Type B pancreatic cell (in vitro differentiated cells): ENCODE measurements around the gene MTMR6. TPM values are rescaled to one million over a fixed set of nuclear protein-coding genes. Genes with fewer than 3 reads are reported as not detected.
A peak's percentile ranks its signal among the peaks of the same experiment; 100 is the strongest.

Experiments
- DNase-seq: peaks from one replicate; pipeline ENCODE4 v3.0.0; 2021; ENCODE audit warnings: mixed read lengths; ENCODE audit not compliant: unreplicated experiment; ENCODE audit errors: extremely low spot score
- H3K27ac Mint-ChIP-seq: 2 replicates; pipeline ENCODE4 v1.8.0; 2021; ENCODE audit warnings: mild to moderate bottlenecking, mixed read lengths
- H3K27me3 Mint-ChIP-seq: 2 replicates; pipeline ENCODE4 v1.8.0; 2021; ENCODE audit warnings: mixed read lengths
- H3K36me3 Mint-ChIP-seq: 2 replicates; pipeline ENCODE4 v1.8.0; 2021; ENCODE audit warnings: mixed read lengths
- H3K4me1 Mint-ChIP-seq: one replicate; pipeline ENCODE4 v1.8.0; 2021; ENCODE audit warnings: mixed read lengths; ENCODE audit not compliant: unreplicated experiment
- H3K4me3 Mint-ChIP-seq: 2 replicates; pipeline ENCODE4 v1.8.0; 2021; ENCODE audit warnings: mild to moderate bottlenecking, mixed read lengths
- H3K9me3 Mint-ChIP-seq: 2 replicates; pipeline ENCODE4 v1.8.0; 2021; ENCODE audit warnings: mixed read lengths
- total RNA-seq: library from RNA; stranded (reverse); gene quantifications from 2 replicates; pipeline ENCODE4 v1.2.1, GENCODE V29; 2021; ENCODE audit warnings: low replicate concordance
- TF ChIP-seq, protein P1 (sequence below): fragments of 200-600 bp; sonication (generic); conservative IDR thresholded peaks from 2 replicates; pipeline ENCODE4 v1.5.0; 2021; ENCODE audit warnings: antibody characterized with exemption, mild to moderate bottlenecking

Gene MTMR6
- total RNA-seq, 1 donor from 2014 or later, result 11.4 TPM

DNA sequence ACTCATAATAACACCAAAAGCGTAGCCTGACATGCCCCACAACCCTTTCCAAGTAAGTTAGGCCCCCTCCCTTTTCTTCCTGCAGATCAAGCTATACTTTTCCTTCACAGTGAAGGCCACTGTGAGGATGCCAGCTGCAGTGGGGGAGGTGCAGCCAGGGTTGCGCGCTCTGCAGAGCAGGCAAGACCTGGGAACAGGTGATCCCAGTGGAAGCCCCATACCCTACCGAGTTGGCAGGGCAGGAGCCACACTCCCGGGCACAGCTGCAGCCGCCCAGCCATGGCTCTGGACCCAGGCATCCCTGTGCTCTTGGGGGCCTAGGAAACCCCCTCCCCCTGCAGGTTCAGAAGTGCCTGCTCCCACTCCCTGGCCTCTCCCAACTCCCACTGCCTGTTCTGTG lies 18.7 kb downstream of the MTMR6 start:
- H3K9me3 Mint-ChIP-seq, result no peaks in the 10 kb centered on the region
- H3K27me3 Mint-ChIP-seq, result no peaks in the 10 kb centered on the region
- H3K4me1 Mint-ChIP-seq, result no peaks in the 10 kb centered on the region
- H3K4me3 Mint-ChIP-seq, result no peak overlapping the region
- no peak for DNase-seq
- TF ChIP-seq, protein P1, sequence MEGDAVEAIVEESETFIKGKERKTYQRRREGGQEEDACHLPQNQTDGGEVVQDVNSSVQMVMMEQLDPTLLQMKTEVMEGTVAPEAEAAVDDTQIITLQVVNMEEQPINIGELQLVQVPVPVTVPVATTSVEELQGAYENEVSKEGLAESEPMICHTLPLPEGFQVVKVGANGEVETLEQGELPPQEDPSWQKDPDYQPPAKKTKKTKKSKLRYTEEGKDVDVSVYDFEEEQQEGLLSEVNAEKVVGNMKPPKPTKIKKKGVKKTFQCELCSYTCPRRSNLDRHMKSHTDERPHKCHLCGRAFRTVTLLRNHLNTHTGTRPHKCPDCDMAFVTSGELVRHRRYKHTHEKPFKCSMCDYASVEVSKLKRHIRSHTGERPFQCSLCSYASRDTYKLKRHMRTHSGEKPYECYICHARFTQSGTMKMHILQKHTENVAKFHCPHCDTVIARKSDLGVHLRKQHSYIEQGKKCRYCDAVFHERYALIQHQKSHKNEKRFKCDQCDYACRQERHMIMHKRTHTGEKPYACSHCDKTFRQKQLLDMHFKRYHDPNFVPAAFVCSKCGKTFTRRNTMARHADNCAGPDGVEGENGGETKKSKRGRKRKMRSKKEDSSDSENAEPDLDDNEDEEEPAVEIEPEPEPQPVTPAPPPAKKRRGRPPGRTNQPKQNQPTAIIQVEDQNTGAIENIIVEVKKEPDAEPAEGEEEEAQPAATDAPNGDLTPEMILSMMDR, result no peak
- no peak overlapping the region for H3K27ac Mint-ChIP-seq
- peaks cover 16% of the 10 kb centered on the region for H3K36me3 Mint-ChIP-seq

DNA sequence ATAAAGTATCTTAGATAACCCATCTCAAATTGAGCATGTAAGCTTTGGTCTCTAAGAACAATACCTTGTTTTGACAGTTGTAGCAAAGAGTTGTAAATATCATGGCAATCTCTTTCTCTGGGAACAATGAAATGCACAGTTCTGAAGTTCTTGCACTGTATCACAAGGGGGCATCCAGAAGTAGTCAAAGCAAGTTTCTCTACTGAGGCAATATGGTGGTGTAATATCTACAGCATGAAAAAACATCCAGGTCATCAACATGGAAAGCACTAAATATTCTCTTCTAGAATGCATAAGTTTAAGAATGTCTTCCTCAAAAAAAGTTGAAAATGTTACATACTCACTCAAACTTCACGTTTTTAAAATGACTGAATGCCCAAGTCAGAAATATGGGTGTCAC lies 19.6 kb downstream of the MTMR6 start:
- H3K4me3 Mint-ChIP-seq, result no peak overlapping the region
- peaks cover 19% of the 10 kb centered on the region for H3K36me3 Mint-ChIP-seq

DNA sequence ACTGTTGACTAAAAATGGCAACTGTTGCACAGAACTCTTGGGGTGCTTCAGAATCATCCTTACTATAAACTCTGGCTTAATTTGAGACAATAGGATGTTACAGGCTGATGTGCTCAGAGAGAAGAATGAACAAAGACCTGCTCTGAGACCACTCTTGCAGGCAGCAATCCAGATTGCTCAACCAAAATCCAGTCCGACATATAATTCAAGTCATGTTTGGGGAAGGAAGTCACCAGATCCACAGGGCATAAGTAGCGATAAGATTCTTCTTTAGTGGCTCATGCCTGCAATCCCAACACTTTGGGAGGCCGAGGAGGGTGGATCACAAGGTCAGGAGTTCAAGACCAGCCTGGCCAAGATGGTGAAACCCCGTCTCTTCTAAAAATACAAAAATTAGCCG lies 20.6 kb downstream of the MTMR6 start:
- H3K4me1 Mint-ChIP-seq, result no peaks in the 10 kb centered on the region
- no peaks in the 10 kb centered on the region for H3K9me3 Mint-ChIP-seq
- TF ChIP-seq, protein P1, result no peak
- no peak for DNase-seq
- no peak overlapping the region for H3K27ac Mint-ChIP-seq
- H3K36me3 Mint-ChIP-seq, result peaks cover 17% of the 10 kb centered on the region
- H3K27me3 Mint-ChIP-seq, result no peaks in the 10 kb centered on the region
- H3K4me3 Mint-ChIP-seq, result no peak overlapping the region

More for the DNA sequence above, 19.6 kb downstream of the MTMR6 start:
- TF ChIP-seq, protein P1, result peak; percentile 50
- Mint-ChIP-seq H3K27me3 (no peaks in the 10 kb centered on the region), H3K9me3 (no peaks in the 10 kb centered on the region), H3K27ac (no peak overlapping the region), H3K4me1 (no peaks in the 10 kb centered on the region)
- no peak for DNase-seq

DNA sequence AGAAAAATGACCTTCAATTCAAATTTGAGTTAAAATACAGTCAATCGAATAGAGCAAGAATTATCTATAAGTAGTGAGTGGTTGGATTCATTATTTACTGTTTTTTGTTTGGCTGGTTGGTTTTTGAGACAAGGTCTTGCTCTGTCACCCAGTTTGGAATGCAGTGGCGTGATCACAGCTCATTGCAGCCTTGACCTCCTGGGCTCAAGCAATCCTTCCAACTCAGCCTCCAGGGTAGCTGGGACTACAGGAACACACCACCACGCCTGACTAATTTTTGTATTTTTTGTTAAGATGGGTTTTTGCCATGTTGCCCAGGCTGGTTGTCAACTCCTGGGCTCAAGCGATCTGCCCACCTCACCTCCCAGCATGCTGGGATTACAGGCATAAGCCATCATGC lies 25.0 kb downstream of the MTMR6 start:
- H3K36me3 Mint-ChIP-seq, result peaks cover 16% of the 10 kb centered on the region
- no peak overlapping the region for H3K4me3 Mint-ChIP-seq
- no peaks in the 10 kb centered on the region for H3K27me3 Mint-ChIP-seq
- TF ChIP-seq, protein P1, result no peak
- no peaks in the 10 kb centered on the region for H3K4me1 Mint-ChIP-seq
- H3K9me3 Mint-ChIP-seq, result no peaks in the 10 kb centered on the region
- no peak overlapping the region for H3K27ac Mint-ChIP-seq
- no peak for DNase-seq

DNA sequence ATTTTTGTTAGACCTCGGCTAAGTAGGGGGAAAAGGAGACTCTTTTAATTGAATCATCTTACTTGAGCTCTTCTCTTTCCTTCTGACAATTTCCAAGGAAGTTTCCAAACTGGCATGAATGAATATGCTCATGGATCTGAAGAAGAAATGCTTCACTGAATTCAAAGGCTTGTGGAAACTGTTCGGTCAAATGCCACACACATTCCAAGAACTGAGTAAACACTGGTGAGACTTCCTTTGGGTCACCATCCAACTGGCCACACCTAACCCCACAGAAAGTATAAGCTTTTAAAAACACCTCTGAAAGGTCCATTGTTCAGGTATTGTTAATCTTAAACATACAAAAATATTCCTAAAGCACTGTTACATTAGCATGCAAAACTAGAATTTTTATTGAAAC lies 33.6 kb downstream of the MTMR6 start:
- no peaks in the 10 kb centered on the region for H3K4me1 Mint-ChIP-seq
- no peaks in the 10 kb centered on the region for H3K9me3 Mint-ChIP-seq
- peaks cover 23% of the 10 kb centered on the region for H3K36me3 Mint-ChIP-seq
- TF ChIP-seq, protein P1, result no peak
- no peak for DNase-seq
- no peak overlapping the region for H3K27ac Mint-ChIP-seq
- no peak overlapping the region for H3K4me3 Mint-ChIP-seq
- H3K27me3 Mint-ChIP-seq, result no peaks in the 10 kb centered on the region

DNA sequence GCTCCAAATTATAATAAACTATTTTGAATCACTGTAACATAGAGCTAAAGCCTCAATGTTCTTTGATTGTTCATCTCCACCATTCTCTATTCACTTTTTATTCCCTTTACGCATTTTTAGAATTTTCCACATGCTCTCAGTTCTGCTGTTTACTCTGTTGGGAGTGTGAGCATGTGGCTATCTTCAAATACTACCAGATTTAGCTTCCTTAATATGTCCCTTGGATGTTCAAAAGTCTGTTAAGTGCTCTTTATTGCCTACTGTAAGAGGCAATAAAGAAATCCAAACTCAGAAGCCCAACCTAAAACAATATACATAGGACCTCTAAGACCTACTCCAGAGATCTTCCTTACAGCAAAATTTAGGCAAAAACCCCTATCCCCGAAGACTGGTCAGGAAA lies 34.5 kb downstream of the MTMR6 start:
- Mint-ChIP-seq H3K9me3 (no peaks in the 10 kb centered on the region), H3K27ac (no peak overlapping the region), H3K4me3 (no peak overlapping the region), H3K4me1 (no peaks in the 10 kb centered on the region), H3K36me3 (peaks cover 23% of the 10 kb centered on the region), H3K27me3 (no peaks in the 10 kb centered on the region)
- no peak for DNase-seq
- TF ChIP-seq, protein P1, result no peak
